NCI-H748 treated with DMSO at 0.1 percent for 48 hours (cell line): ENCODE measurements around the gene AIG1.
"Not testable (repeated sequence)": the region's sequence is repeated elsewhere in the genome, so short reads cannot be mapped to it uniquely, and the experiment has no call there.

ENCODE experiments used
- DNase-seq: peaks from one replicate; lab custom pipeline; 2025; lab: John Stamatoyannopoulos, UW

The AIG1 gene

GRCh38 chr6:143058987-143059386 lies 1.7 kb upstream of the AIG1 start:
- no peak for DNase-seq

GRCh38 chr6:143059663-143060353 lies 881 bp upstream of the AIG1 start:
- DNase-seq = no peak

- DNase-seq = no peak
These were observed 309 bp upstream of the AIG1 start for GRCh38 chr6:143060354-143060805.

GRCh38 chr6:143061597-143062385 lies 1.1 kb downstream of the AIG1 start:
- DNase-seq = no peak

GRCh38 chr6:143062551-143062950 lies 1.9 kb downstream of the AIG1 start:
- no peak for DNase-seq

- DNase-seq = no peak
These were observed 2.9 kb downstream of the AIG1 start for GRCh38 chr6:143063631-143064030.

GRCh38 chr6:143064271-143064670 lies 3.6 kb downstream of the AIG1 start:
- no peak for DNase-seq

GRCh38 chr6:143064951-143065683 lies 4.4 kb downstream of the AIG1 start:
- DNase-seq = no peak

GRCh38 chr6:143068001-143068400 lies 7.3 kb downstream of the AIG1 start:
- no peak for DNase-seq

- no peak for DNase-seq
These were observed 13.4 kb downstream of the AIG1 start for GRCh38 chr6:143074101-143074500.

GRCh38 chr6:143074670-143075318 lies 14.1 kb downstream of the AIG1 start:
- no peak for DNase-seq

- DNase-seq = no peak
These were observed 18.0 kb downstream of the AIG1 start for GRCh38 chr6:143078468-143079324.

- DNase-seq = no peak
These were observed 18.6 kb downstream of the AIG1 start for GRCh38 chr6:143079325-143079640.

- DNase-seq = not testable (repeated sequence)
These were observed 21.6 kb downstream of the AIG1 start for GRCh38 chr6:143082274-143082673.

GRCh38 chr6:143084019-143084418 lies 23.3 kb downstream of the AIG1 start:
- not testable (repeated sequence) for DNase-seq

- not testable (repeated sequence) for DNase-seq
These were observed 26.6 kb downstream of the AIG1 start for GRCh38 chr6:143087335-143087734.

- DNase-seq = no peak
These were observed 27.2 kb downstream of the AIG1 start for GRCh38 chr6:143087856-143088255.

GRCh38 chr6:143090314-143091044 lies 29.8 kb downstream of the AIG1 start:
- DNase-seq = no peak

GRCh38 chr6:143092768-143093167 lies 32.1 kb downstream of the AIG1 start:
- no peak for DNase-seq

GRCh38 chr6:143093290-143093689 lies 32.6 kb downstream of the AIG1 start:
- no peak for DNase-seq

GRCh38 chr6:143096403-143096802 lies 35.7 kb downstream of the AIG1 start:
- no peak for DNase-seq
